GM23248 (cell line): ENCODE measurements around the gene RAB22A.

ENCODE experiments used
- EZH2 ChIP-seq: fragments of 200-600 bp; sonication (generic); IDR thresholded peaks from 2 replicates; pipeline ENCODE4 v1.6.1; 2018; ENCODE audit warnings: antibody characterized with exemption, mild to moderate bottlenecking; ENCODE audit not compliant: insufficient read depth, poor library complexity, severe bottlenecking
- EZH2phosphoT487 ChIP-seq: fragments of 200-600 bp; sonication (generic); IDR thresholded peaks from 2 replicates; pipeline ENCODE4 v1.6.1; 2018; ENCODE audit warnings: antibody characterized with exemption, moderate library complexity, mild to moderate bottlenecking, low read depth; ENCODE audit not compliant: insufficient read depth

DNA sequence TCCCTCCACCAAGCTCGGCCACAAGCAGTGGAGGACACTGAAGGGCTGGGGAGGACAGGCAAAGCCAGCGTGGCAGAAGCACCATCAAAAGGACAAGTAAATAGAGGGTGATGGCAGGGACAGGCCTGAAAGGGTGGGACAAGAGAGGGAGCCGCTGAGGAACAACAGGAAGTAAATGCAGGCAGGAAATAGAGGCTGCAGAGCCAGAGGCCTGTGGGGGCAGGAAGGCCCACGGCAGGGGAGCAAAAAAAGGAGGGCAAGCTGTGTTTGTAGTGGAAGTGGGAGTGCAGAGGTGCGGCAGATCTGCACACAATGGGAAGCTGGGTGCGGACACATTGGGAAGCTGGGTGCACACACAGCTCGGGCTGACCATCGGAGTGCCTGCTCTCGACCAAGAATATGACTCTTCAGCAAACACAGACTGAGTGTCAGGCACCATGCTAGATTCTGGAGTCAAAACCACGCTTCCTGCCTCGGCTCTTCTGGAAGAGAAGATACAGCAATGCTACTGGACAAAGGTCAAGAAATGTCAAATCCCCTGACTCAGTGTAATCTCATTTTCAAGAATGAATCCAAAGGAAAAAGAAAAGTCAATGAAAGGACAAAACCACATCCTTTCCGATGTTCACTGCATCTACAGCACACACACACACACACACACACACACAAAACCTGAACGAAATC is 40.4 kb upstream of the RAB22A start:
- TF ChIP-seq EZH2phosphoT487 (no peak), EZH2 (no peak)
